CD4-positive, alpha-beta T cell treated with Interferon alpha-2 for 1 hour (primary cell): ENCODE measurements around the gene GSTO2.

ENCODE experiments used
- DNase-seq, 2 donors: peaks; one replicate each; pipeline ENCODE4 v3.0.0-alpha.2; 2020 to 2022

Gene GSTO2

GRCh38 chr10:104309980-104310978, 41.3 kb downstream of the GSTO2 start:
- no peak for DNase-seq

GRCh38 chr10:104311184-104311720, 42.3 kb downstream of the GSTO2 start:
- no peak for DNase-seq

- no peak for DNase-seq
Observed at GRCh38 chr10:104314591-104315485, 45.9 kb downstream of the GSTO2 start.

GRCh38 chr10:104315486-104315921, 46.5 kb downstream of the GSTO2 start:
- no peak for DNase-seq

- no peak for DNase-seq
Observed at GRCh38 chr10:104316321-104317099, 47.5 kb downstream of the GSTO2 start.

GRCh38 chr10:104317269-104317710, 48.3 kb downstream of the GSTO2 start:
- no peak for DNase-seq

GRCh38 chr10:104317726-104318299, 48.8 kb downstream of the GSTO2 start:
- DNase-seq: no peak

- DNase-seq: no peak
Observed at GRCh38 chr10:104318326-104318725, 49.3 kb downstream of the GSTO2 start.

- DNase-seq: no peak
Observed at GRCh38 chr10:104318810-104319741, 50.1 kb downstream of the GSTO2 start.

GRCh38 chr10:104321226-104321625, 52.2 kb downstream of the GSTO2 start:
- no peak for DNase-seq

- DNase-seq: peak in 1 of 2 donors; percentile 30
Observed at GRCh38 chr10:104321725-104322415, 52.9 kb downstream of the GSTO2 start.

- peak; percentile 51 to 56 for DNase-seq
Observed at GRCh38 chr10:104322416-104322782, 53.4 kb downstream of the GSTO2 start.

- DNase-seq: no peak
Observed at GRCh38 chr10:104323085-104323484, 54.1 kb downstream of the GSTO2 start.

- DNase-seq: no peak
Observed at GRCh38 chr10:104323760-104324201, 54.8 kb downstream of the GSTO2 start.

GRCh38 chr10:104324221-104324686, 55.3 kb downstream of the GSTO2 start:
- DNase-seq: peak in 1 of 2 donors; percentile 62

- no peak for DNase-seq
Observed at GRCh38 chr10:104324931-104325330, 55.9 kb downstream of the GSTO2 start.

GRCh38 chr10:104325436-104326435, 56.8 kb downstream of the GSTO2 start:
- no peak for DNase-seq

- DNase-seq: no peak
Observed at GRCh38 chr10:104326991-104327610, 58.1 kb downstream of the GSTO2 start.
